LoVo (cell line): ENCODE data around the gene TEAD3.
A peak's percentile ranks its signal among the peaks of the same experiment; 100 is the strongest.

Source experiments
- DNase-seq: peaks from one replicate; pipeline ENCODE4 v3.0.0-alpha.2; 2016; ENCODE audit warnings: low spot score

TEAD3 gene

DNA sequence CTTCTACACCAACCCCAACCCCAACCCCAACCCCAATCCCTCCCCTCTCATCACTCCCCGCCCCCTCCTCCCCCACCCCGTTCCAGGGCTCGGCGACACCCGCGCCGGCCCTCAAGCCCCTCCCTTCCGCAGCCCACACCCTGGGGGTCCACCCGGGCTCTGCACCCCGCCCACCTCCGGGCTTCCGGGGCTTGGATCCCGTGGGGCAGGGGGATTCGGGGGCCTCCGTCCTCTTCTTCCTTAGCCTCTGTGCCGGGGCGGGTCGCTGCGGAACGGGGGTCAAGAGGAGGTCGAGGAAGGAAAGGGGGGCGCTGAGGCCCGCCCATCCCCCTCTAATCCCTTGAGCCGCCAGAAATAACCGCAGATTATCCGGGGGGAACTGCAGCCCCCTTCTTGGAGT, 15.1 kb upstream of the TEAD3 start:
- DNase-seq = no peak

DNA sequence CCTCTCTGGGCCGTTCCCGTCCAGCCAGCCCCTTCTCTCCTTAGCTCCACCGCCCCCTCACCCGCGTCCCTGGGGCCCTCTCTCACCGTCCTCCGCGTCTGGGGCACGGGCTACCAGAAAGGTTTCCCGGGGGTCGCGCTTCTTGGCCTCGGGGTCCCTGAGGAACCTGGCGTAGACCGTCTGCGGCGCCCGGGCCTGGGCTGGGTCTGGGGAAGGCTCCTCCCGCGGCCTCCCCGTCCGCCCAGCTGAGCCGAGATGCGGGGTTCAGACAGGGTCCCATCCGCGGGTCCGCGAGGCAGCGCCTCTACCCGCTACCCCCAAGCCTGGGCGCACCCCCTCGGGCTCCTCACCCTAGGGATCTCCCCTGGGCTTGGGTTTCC, 14.7 kb upstream of the TEAD3 start:
- DNase-seq = no peak

DNA sequence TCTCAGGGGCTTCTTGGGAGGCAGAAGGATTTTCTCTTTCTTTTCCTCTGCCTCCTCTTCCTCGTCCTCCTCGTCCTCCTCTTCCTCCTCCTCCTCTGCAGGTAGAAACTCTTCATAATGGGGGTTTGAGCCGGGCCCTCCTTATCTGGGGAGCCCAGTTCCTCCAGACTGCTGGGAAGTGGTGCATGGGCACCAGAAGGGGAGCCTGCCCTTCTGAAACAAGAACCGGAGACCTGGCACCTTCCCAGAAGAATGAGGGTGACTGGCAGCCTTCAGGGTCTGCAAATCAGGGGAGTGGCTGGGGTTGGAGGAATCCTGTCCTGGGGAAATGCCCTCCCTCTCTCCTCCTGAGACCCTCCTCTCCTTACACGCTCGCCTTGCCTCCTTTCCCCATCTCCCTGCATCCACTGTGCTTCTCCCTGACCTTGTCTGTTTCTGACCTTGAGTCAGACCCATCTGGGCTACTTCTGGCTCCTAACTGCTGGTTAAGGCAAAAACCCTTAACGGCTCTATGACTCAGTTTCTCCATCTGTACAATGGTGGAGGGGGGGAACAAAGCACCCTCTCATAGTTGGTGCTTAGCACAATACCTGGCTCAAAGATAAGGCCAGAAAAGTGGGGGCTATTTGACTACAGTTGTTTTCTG, 14.2 kb upstream of the TEAD3 start:
- DNase-seq = no peak

DNA sequence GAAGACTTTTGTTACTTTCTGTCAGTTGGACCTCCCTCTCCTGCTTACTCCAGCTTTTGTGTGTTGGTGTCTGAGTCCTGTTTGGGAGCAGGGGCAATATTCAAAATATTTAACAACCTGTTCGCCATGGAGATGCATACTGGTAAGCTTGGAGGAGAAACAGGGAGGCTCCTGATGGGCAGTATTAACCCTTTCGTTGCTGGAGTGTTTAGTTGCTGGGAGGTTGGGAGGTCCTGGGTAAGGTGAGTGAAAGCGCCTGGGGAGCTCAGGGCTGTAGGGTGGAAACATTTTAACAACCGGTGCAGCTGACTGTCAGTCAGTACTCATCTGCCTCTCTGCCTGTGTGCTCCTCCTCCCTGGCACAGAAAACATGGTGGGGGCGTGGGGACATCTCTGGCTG, 11.7 kb upstream of the TEAD3 start:
- no peak for DNase-seq

DNA sequence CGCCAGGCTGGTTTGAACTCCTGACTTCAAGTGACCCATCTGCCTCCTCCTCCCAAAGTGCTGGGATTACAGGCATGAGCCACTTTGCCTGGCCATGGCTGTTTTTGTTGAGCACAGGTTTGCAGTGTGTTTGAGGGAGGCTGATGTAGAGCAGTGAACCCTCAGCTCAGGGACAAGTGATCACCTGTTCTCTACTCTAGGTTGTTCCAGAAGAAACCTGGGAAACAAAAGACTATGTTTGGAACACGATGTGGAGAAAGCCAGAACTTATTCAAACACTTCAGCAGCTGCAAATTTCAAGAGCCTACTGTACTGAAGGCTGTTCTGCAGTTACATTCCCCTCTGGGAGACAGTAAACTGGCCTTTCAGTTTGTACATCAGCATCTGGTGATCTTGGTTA, 11.1 kb upstream of the TEAD3 start:
- DNase-seq = no peak

DNA sequence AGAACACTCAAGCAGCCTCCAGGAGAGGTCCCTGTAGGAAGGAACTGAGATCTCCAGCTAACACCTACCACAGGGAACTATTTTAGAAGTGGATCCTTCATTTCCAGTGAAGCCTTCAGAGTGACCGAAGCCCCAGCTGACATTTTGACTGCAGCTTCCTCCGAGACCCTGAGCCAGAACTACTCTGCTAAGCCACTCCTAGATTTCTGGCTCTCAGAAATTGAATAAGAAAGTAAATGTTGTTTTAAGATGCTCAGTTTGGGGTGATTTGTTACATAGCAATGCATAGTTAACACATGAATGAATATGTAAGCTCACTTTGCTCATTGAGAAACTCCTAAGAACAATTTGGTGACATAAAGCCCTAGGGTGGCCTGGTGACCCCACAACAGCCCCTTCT, 10.3 kb upstream of the TEAD3 start:
- DNase-seq = no peak

DNA sequence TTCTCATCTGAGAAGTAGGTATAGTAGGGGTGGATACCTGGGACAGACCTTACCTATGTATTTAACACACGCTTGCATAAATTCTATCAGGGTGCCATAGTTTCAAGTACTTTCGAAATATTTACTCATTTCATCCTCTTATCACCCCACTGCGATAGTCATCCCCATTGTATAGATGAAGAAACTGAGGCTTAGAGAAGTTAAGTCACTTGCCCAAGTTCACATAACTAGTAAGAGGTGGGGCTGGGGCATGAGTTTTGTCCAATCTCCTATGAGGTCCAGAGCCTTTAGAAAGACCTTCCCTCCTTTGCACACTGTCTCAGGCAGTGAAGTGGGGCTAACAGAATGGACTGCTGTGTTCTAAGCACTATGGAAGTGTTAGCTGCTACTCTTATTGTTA, 9.7 kb upstream of the TEAD3 start:
- DNase-seq = no peak

DNA sequence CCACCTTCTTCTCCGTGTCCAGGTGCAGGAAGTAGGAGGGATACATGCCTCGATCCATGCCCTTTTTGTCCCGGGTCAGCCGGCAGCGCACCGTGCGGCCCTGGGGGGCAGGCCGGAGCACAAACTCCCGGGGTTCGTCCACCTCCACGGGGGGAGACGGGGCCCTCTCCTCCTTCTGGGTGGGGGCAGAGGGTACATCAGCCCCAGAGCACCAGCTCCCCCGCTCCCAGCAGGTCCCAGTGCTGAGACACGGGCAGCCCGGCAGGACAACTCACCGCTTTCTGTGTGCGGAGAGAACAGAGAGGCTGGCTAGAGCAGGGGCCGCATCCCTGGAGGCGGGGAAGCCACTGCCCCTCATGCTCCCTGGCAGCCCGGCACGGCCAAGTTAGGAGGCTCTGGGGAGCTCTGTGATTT, 9.1 kb upstream of the TEAD3 start:
- no peak for DNase-seq

DNA sequence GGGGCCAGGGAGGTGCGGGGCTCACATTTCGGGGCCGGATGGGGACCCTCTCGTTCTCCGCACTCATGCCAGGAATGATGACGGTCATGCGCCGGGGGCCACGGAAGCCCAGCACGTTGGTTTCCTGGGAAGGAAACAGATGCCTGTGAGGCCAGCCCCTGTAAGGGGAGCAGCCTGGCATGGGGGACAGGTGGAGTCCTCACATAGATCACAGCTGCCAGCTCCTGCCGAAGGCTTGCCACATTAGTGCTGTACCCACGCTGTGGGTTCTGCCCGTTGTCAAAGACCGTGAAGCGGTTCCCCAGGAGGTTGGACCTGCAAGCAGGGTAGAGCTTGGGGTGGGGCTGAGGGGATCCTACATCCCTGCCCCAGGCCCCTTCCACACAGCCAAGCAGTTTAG, 6.7 kb upstream of the TEAD3 start:
- no peak for DNase-seq

DNA sequence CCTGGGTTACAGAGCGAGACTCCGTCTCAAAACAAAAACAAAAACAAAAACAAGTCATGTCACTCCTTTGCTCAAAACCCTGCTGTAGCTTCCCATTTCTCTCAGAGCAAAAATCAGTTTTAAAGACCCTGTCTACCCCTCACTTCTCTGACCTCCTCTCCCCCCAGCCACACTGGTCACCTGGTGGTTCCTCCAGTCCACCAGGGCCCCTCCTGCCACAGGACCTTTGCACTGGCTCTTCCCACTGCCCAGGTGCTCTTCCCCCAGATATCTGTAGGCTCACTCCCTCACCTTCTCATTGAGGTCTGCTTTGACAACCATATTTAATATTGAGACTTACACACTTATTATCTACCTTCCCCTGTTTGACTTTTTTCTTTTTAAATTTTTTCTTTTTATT, 4.9 kb upstream of the TEAD3 start:
- no peak for DNase-seq

DNA sequence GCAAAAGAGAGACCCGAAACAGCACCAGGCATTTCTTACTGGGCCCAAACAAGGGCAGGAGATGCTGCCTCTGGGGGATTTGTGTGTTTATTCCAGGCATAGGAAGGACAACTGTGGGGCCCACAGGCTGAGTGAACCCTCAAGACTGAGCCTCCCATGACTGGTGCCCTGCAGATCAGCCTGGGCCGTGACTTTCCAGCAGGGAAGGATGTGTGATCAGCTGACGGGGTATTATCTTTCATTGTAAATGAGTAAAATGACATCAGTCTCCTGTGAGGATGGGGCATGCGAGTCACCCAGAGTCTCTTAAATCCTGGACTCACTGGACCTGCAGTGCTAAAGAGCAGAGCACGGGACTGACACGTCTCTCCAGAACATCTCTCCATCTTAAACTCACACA, 3.9 kb upstream of the TEAD3 start:
- no peak for DNase-seq

DNA sequence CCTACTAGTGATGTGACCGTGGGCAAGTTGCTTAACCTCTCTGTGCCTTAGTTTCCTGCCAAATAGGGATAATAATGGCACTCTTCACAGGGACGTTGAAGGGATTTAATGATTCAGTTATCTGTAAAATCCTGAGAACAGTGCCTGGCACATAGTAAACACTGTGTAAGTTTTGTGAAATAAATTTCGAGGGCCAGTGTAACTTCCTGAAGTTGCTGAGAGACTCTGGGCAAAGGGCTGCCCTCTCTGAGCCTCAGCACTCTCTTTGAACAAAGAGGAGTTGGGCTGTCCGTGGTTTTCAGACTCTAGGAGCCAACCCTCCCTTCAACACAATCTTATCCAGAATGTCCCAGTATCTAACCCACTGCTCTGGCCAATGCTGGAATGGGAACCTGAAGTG, 2.5 kb upstream of the TEAD3 start:
- no peak for DNase-seq

DNA sequence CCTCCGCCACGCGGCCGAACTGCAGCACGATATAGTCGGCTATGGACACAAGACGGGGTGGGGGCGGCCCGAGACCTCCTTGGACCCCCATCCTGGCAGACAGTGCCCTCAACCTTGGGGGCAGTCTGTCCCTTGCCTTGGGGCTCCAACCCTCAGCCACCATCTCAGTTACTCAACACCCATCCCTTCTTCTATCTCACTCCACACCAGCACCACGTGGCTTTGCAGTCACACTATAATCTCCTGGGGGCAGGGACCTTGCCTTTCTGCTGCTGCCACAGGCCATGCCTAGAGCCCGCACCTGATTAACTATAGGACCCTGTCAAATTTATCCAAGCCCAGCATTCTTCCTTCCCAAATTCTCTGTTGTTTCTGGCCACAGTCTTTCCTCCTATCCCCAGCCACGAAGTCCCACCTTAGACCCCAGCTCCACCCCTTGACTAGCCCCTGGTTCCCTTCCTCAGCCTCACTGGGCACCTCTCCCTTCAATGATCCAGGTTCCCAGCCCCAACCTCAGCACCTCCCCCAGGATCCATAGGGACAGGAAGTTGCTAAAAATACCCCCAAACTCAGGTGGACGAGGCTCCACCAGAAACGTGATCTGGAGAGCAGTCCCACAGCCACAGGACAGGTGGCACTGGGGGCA, 1.7 kb upstream of the TEAD3 start:
- DNase-seq = no peak

DNA sequence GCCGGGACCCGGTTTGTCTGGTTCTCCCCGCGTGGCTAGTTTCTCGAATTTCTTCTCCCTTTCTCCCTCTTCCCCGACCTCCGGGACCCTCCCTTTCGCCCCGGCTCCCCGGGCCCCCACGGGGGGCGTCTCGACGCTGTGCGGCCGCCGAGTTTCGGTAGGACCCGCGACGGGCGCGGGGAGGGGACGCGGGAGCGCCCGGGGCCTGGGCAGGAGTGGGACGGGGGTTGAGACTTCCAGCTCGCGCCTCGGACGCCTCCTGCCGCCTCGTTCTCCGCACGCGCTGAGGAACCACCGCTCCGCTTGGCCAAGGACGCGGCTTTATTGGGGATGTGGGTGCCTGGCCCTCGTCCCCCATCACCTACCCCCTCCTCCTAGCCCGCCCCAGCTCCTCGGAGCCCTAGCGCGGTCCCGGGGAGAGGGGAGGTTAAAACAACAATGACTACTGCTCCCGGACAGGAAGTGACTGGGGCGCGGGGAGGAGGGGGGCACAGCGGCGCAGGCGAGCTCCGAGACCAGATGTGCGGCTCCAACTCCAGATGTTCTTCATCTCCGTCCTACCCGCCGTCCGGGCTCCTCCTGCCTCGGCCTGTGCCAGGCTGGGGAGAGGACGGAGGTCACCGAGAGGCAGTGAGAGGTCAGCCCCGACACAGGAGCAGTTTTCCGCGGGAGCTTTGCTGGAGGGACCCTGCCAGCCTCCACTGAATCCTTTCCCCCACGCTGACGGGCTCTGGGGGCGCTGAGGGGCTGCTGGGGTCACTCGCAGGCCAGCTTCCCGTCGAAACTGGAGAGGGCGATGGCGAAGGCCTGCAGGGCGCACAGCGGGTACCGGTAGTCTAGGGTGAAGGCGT, 917 bp upstream of the TEAD3 start:
- DNase-seq = no peak

DNA sequence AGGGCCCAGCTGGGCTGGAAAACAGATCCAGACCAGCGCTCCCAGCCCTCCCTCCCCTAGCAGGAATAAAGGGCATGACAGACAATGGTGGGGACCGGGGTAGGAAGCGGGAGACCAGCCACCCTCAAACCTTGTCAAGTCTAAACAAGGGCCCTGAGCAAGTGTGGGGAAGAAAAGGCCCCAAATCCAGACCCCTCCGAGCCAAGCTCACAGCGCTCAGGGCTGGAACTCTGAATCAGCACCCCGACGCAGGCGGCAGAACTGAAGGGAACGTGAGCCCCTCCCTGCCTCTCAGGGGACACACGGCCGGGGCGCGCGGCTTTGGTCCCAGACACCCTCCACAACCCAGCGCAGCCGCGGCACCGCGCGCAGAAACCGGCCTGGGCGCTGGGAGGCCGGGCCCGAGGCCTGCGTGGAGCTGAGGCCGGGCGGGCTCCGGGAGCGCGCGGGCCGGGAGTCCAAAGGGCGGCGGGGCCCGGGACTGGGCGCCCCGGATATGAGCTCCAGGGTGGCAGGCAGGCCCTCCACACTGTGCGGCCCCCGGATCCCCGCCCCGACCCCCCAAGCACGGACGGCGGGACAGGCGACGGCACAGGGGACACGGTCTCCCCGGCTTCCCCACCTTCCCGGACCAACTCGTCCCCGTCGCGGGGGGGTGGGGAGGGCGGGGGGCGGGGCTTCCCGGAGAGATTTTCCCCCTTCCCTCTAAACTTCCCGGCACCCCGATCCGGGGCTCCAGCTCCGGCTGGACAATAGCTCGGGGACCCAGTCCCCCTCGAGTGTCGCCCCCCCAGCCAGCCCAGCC, 641 bp downstream of the TEAD3 start:
- DNase-seq = peak; percentile 29

DNA sequence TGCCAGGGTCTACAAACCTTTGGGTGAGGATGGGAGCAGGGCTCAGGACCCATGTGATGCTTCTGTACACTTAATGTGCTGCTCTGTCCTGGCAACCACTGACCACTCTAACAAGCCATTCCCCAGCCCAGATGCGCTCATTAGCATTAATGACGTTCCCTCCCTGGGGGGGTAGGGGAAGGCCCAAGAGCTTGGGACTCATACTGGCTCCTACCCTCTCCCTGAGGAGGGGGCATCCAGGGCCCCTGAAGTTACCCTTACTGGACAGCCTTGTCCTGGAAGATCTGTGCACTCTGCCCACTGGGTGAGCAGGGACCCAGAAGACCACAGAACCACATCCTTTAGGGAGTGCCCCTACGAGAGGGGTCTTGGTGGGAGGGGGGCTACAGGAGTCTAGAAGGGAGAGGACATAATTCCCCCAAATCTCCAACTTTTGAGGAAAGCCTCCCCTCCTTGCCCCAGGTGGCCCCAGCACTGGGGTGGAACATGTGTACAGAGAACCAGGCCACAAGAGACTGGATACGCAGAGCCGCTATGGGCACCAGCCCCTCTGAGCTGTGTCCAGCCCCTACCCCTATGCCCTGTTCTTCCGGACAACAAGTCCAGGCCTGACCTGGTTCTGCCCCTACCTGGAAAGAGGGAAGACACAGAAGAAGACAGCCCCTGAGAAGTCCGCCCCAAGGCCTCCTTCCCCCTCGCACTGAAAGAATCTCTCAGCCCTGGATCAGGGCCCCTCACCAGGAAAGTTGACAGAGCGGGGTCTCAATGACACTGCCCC, 1.4 kb downstream of the TEAD3 start:
- no peak for DNase-seq

DNA sequence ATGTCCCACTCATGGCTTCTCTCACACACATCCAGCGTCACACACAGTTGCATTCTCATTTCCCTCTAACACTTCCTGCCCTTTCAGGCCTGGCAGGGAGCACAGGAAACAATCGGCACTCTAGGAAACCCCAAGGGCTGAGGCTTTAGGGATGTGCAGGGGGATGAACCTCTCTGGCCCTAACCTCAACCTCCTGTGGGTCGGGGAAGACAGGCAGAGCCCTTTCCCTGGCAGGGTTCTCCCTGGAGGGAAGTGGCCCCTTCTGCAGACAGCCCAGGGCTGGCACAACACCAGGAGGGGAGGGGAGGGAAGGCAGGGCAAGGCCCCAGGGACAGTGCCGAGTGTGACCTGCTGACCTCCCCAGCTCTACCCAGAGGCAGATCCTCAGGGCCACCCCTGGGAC, 2.7 kb downstream of the TEAD3 start:
- DNase-seq = no peak

DNA sequence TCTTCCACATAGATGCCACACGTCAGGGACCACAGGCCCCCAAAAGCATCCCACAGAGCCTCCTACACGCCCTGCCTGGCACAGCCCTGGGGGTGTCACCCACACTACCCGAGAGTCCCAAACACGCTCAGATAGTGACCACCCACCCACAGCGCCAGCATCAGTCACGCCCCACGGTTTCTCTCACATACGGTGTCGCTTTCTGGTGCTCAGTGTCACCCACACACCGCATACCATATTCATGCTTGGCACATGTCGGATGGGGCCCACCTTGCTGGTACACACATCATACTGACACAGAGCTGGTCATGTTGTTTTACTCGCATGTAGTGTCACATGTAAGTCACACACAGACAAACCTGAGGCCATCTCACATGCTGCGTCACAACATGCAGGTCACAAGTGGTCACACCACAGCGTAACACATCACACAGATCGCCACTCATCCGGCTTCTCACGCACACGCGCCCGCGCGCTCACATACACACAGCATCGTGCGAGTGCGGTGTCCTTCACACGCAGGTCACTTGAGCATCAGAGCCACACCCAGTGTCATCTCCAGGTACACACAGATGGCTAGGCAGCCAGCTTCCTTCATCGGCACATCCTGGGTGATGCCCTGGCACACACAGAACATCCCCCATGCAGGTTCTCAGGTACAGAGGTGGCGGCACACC, 3.4 kb downstream of the TEAD3 start:
- DNase-seq = no peak

DNA sequence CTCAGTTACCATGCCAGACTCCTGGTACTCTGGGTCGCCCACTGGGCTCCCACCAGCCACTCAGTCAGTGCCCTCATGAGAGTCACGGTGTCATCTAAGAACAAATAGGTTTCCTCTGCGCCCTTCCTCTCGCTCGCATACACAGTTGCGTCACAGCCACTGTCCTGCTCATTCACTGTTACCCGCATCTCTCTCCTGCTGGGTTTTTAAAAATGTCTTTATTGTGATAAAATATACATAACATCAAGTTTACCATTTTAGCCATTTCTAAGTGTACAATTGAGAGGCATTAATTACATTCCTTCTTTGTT, 4.0 kb downstream of the TEAD3 start:
- no peak for DNase-seq

DNA sequence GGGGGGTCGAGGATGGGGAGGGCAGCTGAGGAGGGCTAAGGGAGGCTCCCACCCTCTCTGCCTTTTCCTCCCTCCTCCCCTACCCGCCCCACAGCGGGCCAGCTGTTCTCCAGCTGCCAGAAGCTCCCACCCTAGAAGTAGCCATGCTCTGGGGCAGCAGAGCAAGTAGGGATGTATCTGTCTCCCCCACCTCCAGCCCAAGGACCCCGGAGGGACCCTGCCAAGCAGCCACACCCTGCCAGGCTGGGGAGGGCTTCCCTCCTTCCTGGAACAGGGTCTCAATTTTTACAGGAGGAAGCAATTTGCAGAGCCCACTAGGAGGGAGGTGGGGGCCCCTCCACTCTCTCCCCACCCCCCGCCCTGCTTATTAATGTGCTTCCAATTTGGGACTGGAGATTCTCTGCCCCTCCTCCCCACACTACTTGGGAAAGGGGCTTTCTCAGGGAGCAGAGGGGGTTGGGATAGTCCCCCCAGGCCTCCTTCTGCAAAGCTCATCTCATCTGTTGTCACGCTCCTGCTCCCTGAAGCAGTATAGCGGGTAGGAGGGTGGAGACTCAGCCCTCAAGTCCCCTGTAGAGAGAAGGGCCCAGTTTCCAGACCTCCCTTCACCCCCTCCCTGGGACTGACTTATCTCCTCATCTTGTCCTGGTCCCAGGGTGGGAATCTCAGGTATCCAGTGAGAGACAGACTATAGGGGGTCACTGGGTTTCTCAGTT, 4.5 kb downstream of the TEAD3 start:
- DNase-seq = no peak
